ENCODE measurements around the gene LARP4B. TPM values are rescaled to one million over a fixed set of nuclear protein-coding genes. Genes with fewer than 3 reads are reported as not detected.

Gene LARP4B
- total and polyA plus RNA-seq, 4 donors, result 5.5 to 20.4 (median 12.1) TPM

DNA sequence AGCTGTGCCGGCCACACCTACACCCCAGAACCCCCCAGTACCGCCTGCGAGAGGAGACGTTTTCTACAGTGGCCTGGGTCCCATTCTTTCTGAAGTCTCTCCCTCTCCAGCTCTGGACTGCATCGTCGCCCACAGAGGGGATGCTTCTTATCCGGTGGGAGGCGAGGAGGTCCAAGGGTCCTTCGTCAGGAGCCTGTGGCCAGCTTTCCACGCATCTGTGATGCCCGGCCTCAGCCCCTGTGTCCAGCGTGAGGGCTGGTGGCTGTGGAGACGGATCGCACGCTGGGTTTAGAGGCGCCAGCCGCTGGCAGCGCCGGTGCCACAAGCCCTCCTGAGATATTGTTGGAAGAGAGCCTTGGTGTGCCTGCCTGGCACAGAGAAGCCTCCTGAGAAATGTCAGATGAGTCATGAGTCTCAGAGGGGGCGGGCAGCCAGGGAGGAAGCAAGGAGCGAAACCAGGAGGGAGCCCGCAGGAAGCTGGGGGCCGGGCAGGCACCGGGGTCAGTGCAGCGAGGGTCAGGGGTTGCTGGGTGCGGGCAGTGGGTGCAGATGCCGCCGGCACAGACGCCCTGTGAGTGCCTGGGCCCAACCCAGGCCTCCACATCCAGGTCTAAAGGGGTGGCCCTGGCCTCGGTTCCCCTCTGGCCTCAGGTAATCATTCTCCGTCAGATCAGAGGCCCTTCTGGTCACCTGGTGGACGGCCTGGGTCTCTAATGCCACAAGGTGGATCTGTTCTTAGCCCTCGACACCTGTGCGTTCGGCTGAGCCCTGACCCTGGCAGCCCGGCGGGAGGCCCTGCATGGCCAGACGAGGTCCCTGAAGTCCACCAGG, 156.0 kb downstream of the LARP4B start:
- no peak for TF ChIP-seq FOXA2 (IDR thresholded peaks at IDR 0.05)
- TF ChIP-seq, protein P1, sequence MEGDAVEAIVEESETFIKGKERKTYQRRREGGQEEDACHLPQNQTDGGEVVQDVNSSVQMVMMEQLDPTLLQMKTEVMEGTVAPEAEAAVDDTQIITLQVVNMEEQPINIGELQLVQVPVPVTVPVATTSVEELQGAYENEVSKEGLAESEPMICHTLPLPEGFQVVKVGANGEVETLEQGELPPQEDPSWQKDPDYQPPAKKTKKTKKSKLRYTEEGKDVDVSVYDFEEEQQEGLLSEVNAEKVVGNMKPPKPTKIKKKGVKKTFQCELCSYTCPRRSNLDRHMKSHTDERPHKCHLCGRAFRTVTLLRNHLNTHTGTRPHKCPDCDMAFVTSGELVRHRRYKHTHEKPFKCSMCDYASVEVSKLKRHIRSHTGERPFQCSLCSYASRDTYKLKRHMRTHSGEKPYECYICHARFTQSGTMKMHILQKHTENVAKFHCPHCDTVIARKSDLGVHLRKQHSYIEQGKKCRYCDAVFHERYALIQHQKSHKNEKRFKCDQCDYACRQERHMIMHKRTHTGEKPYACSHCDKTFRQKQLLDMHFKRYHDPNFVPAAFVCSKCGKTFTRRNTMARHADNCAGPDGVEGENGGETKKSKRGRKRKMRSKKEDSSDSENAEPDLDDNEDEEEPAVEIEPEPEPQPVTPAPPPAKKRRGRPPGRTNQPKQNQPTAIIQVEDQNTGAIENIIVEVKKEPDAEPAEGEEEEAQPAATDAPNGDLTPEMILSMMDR (IDR thresholded peaks at IDR 0.05; ENCODE audit: low read depth, low read length, missing input control), result no peak
- TF ChIP-seq JUND (IDR thresholded peaks at IDR 0.05), result no peak
- TF ChIP-seq, protein P2, sequence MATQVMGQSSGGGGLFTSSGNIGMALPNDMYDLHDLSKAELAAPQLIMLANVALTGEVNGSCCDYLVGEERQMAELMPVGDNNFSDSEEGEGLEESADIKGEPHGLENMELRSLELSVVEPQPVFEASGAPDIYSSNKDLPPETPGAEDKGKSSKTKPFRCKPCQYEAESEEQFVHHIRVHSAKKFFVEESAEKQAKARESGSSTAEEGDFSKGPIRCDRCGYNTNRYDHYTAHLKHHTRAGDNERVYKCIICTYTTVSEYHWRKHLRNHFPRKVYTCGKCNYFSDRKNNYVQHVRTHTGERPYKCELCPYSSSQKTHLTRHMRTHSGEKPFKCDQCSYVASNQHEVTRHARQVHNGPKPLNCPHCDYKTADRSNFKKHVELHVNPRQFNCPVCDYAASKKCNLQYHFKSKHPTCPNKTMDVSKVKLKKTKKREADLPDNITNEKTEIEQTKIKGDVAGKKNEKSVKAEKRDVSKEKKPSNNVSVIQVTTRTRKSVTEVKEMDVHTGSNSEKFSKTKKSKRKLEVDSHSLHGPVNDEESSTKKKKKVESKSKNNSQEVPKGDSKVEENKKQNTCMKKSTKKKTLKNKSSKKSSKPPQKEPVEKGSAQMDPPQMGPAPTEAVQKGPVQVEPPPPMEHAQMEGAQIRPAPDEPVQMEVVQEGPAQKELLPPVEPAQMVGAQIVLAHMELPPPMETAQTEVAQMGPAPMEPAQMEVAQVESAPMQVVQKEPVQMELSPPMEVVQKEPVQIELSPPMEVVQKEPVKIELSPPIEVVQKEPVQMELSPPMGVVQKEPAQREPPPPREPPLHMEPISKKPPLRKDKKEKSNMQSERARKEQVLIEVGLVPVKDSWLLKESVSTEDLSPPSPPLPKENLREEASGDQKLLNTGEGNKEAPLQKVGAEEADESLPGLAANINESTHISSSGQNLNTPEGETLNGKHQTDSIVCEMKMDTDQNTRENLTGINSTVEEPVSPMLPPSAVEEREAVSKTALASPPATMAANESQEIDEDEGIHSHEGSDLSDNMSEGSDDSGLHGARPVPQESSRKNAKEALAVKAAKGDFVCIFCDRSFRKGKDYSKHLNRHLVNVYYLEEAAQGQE (IDR thresholded peaks at IDR 0.05), result no peak
- no peak for TF ChIP-seq EGR1 (IDR thresholded peaks at IDR 0.05; ENCODE audit: low read depth in 2 of 2)
- H3K9me3 ChIP-seq (ENCODE audit: control insufficient read depth in 4 of 4, low read length in 3 of 4), result peaks cover 0 to 4% (median 2%) of the 10 kb centered on the region in 4 donors
- no peaks in the 10 kb centered on the region for H3K36me3 ChIP-seq (ENCODE audit: control insufficient read depth in 4 of 4, insufficient read depth in 3 of 4, low read depth in 1 of 4, low read length in 3 of 4)
- H3K9ac ChIP-seq (ENCODE audit: low read depth in 1 of 2, low read length in 2 of 2), result no peak overlapping the region
- WGBS, result 91% methylated on average over 38 of the region's 38 CpGs
- no peaks in the 10 kb centered on the region for H3K27me3 ChIP-seq (ENCODE audit: control insufficient read depth in 4 of 4, insufficient read depth in 4 of 4, low read length in 3 of 4)
- no peaks in the 10 kb centered on the region for H3K4me1 ChIP-seq (ENCODE audit: control insufficient read depth in 4 of 4, insufficient read depth in 4 of 4, low read length in 3 of 4)
- DNase-seq (ENCODE audit: low spot score), result no peak
- no peak overlapping the region for H3K4me3 ChIP-seq (ENCODE audit: low read depth in 1 of 3, low read length in 3 of 3)
- no peak overlapping the region for H3K27ac ChIP-seq (ENCODE audit: low read depth in 1 of 2, low read length in 2 of 2)

DNA sequence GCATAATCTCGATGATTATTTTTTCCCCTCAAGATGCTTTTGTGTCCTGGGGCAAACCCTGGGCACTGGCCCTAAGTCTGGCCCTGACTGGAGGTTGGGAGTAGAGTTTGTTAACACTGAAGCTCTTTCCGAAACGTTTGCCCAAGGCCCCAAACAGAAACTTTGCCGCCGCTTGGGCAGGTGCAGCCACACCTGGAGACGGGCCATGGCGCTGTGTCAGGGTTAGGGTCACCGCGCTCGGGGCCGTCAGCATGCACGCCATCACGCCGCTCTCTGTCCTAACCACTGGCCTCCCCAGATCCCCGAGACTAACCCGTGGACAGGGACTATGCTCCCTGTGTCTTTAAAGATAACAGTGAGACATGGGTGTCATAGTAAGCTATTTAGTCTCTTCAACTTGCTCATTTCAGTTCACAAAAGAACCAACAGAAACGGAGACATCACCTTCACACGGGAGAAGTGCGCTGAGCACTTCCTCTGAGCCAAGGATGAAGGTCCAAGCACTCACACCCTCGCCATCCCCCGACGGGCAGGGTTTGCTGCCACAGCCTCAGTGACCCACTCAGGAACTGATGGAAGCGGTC, 156.8 kb downstream of the LARP4B start:
- H3K4me1 ChIP-seq (ENCODE audit: control insufficient read depth in 4 of 4, insufficient read depth in 4 of 4, low read length in 3 of 4), result no peaks in the 10 kb centered on the region
- 88% methylated on average over 23 of the region's 23 CpGs for WGBS
- no peak overlapping the region for H3K9ac ChIP-seq (ENCODE audit: low read depth in 1 of 2, low read length in 2 of 2)
- no peaks in the 10 kb centered on the region for H3K36me3 ChIP-seq (ENCODE audit: control insufficient read depth in 4 of 4, insufficient read depth in 3 of 4, low read depth in 1 of 4, low read length in 3 of 4)
- no peak overlapping the region for H3K4me3 ChIP-seq (ENCODE audit: low read depth in 1 of 3, low read length in 3 of 3)
- DNase-seq (ENCODE audit: low spot score), result no peak
- no peak overlapping the region for H3K27ac ChIP-seq (ENCODE audit: low read depth in 1 of 2, low read length in 2 of 2)
- no peaks in the 10 kb centered on the region for H3K27me3 ChIP-seq (ENCODE audit: control insufficient read depth in 4 of 4, insufficient read depth in 4 of 4, low read length in 3 of 4)
- H3K9me3 ChIP-seq (ENCODE audit: control insufficient read depth in 4 of 4, low read length in 3 of 4), result peaks cover 0 to 4% (median 2%) of the 10 kb centered on the region in 4 donors
- TF ChIP-seq JUND (IDR thresholded peaks at IDR 0.05), result no peak

DNA sequence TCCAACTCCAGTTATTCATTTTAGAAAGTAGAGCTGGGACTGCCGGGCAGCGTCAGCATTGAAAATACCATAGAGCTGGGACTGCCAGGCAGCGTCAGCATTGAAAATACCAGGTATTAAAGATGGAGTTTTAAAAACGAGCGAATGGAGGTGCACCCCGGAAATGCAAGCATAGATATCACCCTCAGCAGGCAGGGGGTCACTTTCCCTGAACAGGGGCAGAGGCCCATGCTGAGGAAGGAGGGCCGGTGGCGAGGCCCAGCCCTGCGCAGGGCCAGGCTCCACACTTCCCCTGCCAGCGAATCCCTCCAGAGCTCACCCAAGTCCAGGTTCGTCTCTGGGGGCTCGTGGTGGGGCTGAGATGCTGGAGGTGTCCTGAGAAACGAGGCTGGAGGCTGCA, 157.3 kb downstream of the LARP4B start:
- no peaks in the 10 kb centered on the region for H3K36me3 ChIP-seq (ENCODE audit: control insufficient read depth in 4 of 4, insufficient read depth in 3 of 4, low read depth in 1 of 4, low read length in 3 of 4)
- DNase-seq (ENCODE audit: low spot score), result no peak
- peaks cover 0 to 4% (median 2%) of the 10 kb centered on the region in 4 donors for H3K9me3 ChIP-seq (ENCODE audit: control insufficient read depth in 4 of 4, low read length in 3 of 4)
- H3K27me3 ChIP-seq (ENCODE audit: control insufficient read depth in 4 of 4, insufficient read depth in 4 of 4, low read length in 3 of 4), result no peaks in the 10 kb centered on the region
- H3K4me3 ChIP-seq (ENCODE audit: low read depth in 1 of 3, low read length in 3 of 3), result no peak overlapping the region
- H3K27ac ChIP-seq (ENCODE audit: low read depth in 1 of 2, low read length in 2 of 2), result no peak overlapping the region
- no peaks in the 10 kb centered on the region for H3K4me1 ChIP-seq (ENCODE audit: control insufficient read depth in 4 of 4, insufficient read depth in 4 of 4, low read length in 3 of 4)
- 89% methylated on average over 13 of the region's 13 CpGs for WGBS
- no peak overlapping the region for H3K9ac ChIP-seq (ENCODE audit: low read depth in 1 of 2, low read length in 2 of 2)
- TF ChIP-seq, protein P2 (IDR thresholded peaks at IDR 0.05), result no peak
- TF ChIP-seq FOXA2 (IDR thresholded peaks at IDR 0.05), result no peak
- no peak for TF ChIP-seq RAD21 (IDR thresholded peaks at IDR 0.05)
- TF ChIP-seq JUND (IDR thresholded peaks at IDR 0.05), result no peak
- no peak for TF ChIP-seq YY1 (IDR thresholded peaks at IDR 0.05)
- no peak for TF ChIP-seq TAF1 (conservative IDR thresholded peaks at IDR 0.05)
- TF ChIP-seq, protein P3, sequence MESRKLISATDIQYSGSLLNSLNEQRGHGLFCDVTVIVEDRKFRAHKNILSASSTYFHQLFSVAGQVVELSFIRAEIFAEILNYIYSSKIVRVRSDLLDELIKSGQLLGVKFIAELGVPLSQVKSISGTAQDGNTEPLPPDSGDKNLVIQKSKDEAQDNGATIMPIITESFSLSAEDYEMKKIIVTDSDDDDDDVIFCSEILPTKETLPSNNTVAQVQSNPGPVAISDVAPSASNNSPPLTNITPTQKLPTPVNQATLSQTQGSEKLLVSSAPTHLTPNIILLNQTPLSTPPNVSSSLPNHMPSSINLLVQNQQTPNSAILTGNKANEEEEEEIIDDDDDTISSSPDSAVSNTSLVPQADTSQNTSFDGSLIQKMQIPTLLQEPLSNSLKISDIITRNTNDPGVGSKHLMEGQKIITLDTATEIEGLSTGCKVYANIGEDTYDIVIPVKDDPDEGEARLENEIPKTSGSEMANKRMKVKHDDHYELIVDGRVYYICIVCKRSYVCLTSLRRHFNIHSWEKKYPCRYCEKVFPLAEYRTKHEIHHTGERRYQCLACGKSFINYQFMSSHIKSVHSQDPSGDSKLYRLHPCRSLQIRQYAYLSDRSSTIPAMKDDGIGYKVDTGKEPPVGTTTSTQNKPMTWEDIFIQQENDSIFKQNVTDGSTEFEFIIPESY (IDR thresholded peaks at IDR 0.05), result no peak
- no peak for TF ChIP-seq GABPA (IDR thresholded peaks at IDR 0.05 in 1 of 2, conservative IDR thresholded peaks at IDR 0.05 in 1 of 2)
- TF ChIP-seq, protein P1 (IDR thresholded peaks at IDR 0.05; ENCODE audit: low read depth, low read length, missing input control), result no peak
